GM18499 (cell line): ENCODE results near the gene CNTNAP2.
"Not testable (repeated sequence)": the region's sequence is repeated elsewhere in the genome, so short reads cannot be mapped to it uniquely, and the experiment has no call there.

Experiments
- ATAC-seq: cut with Tn5 transposase; IDR thresholded peaks from one replicate; pipeline ENCODE4 v1.9.1; 2021; ENCODE audit warnings: moderate number of reproducible peaks; ENCODE audit not compliant: insufficient read depth, unreplicated experiment

CNTNAP2 gene

GRCh38 chr7:146844405-146844804, 727.8 kb downstream of the CNTNAP2 start:
- no peak for ATAC-seq

GRCh38 chr7:146858690-146859089, 742.1 kb downstream of the CNTNAP2 start:
- no peak for ATAC-seq

DNA sequence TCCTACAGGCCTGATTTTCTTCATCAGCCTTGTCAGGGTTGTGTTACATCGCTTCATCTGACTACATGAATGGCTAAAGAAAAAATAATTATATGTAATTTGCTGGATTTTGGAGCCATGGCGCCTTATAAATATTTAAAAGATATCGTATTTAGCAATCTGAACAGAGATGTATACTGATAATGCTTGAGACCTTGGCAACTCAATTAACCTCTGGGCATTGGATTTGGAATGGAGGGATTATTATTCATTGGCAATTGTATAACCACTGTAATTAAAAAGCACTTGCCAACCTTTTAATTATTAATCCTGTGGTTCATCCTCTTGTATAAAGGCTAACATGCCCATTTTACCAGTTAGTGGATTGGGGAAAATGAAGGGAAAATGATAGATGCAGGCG, 745.1 kb downstream of the CNTNAP2 start:
- ATAC-seq = no peak

- ATAC-seq = no peak
These were observed 745.8 kb downstream of the CNTNAP2 start for GRCh38 chr7:146862415-146862814.

GRCh38 chr7:146864644-146865043, 748.0 kb downstream of the CNTNAP2 start:
- no peak for ATAC-seq

GRCh38 chr7:146865696-146866095, 749.1 kb downstream of the CNTNAP2 start:
- ATAC-seq = no peak

- no peak for ATAC-seq
These were observed 758.1 kb downstream of the CNTNAP2 start for GRCh38 chr7:146874722-146875121.

DNA sequence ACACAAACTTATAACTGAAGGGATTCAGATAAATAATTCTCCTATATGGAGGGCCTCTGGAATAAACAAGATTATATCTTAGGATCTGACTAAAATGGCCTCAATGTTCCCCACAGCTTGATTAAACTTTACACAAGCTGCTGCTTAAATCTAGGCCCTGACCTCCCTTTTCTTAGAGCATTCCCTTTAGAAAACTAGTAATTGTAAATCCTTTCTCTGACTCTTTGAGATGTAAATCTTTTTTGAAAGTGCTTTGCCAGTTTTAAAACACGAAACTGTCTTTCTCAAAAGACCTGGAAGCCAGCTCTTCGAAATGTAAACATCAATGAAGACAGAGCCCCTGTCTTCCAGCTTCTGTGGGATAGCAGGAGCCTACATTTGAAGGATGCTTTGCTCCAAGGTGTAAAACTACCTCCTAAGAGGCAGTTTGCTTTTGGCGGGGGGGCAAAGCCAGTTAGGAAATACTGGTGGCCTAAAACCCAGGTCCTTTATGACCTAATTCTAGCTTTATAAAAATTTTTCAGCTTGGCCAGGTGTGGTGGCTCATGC, 758.7 kb downstream of the CNTNAP2 start:
- ATAC-seq = no peak

- ATAC-seq = no peak
These were observed 759.4 kb downstream of the CNTNAP2 start for GRCh38 chr7:146875981-146876380.

GRCh38 chr7:146876411-146876810, 759.8 kb downstream of the CNTNAP2 start:
- ATAC-seq = no peak

- ATAC-seq = no peak
These were observed 762.3 kb downstream of the CNTNAP2 start for GRCh38 chr7:146878901-146879300.

GRCh38 chr7:146885231-146885630, 768.6 kb downstream of the CNTNAP2 start:
- no peak for ATAC-seq

GRCh38 chr7:146889806-146890555, 773.4 kb downstream of the CNTNAP2 start:
- ATAC-seq = no peak

DNA sequence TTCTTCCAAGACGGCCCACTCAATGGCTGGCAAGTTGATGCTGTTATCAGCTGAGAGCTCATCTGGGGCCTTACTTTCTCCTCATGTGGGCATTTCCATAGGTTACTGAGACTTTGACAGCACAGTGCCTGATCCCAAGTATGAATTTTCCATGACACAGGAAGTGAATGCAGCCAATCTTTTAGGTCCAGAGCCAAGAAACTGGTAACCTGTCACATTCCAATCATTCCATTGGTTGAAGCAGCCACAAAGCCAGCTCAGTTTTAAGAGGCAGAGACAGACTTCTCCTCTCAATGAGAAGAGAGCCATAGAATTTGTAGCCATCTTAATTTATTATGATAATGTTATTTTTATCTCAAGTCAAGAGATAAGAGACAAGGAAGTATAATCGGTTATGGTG, 775.5 kb downstream of the CNTNAP2 start:
- no peak for ATAC-seq

GRCh38 chr7:146894927-146895326, 778.3 kb downstream of the CNTNAP2 start:
- ATAC-seq = no peak

GRCh38 chr7:146902266-146902665, 785.7 kb downstream of the CNTNAP2 start:
- no peak for ATAC-seq

DNA sequence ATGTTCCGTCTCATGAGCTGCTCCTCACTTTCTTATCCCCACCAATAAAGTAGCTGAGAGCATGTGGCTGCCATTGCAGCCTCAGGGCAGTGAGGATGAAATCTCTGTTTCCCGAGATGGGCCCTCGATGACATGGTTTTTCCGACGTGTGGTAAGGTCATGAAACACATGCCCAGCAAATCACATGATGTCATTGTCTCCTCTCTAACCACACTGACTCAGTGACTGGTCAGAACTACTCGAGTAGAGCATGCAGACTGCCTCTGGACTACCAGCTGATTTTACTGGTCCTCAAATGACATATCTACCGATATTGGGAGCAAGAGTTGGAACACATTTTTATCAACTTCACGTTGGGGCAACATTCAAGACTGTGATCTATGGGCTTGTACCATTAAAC, 786.1 kb downstream of the CNTNAP2 start:
- ATAC-seq = no peak

- ATAC-seq = not testable (repeated sequence)
These were observed 789.1 kb downstream of the CNTNAP2 start for GRCh38 chr7:146905746-146906145.

- no peak for ATAC-seq
These were observed 806.2 kb downstream of the CNTNAP2 start for GRCh38 chr7:146922782-146923181.

DNA sequence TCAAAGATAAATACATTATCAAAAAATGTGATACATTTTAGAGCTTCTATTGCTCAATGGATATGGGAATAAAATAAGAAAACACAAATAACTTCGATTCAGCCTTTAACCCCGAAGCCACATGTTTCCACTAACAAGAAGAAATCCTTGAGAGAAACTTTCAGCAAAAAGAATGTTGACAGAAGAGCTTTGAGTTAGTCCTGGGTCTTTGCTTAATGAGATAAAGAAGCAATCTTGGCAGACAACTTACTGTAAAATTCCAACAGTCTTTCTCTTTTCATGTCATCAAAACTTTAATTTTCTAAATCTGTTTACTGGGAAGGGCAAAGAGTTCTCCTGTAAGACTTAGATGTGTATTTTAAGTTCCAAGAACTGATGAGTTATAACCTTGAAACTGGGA, 810.2 kb downstream of the CNTNAP2 start:
- no peak for ATAC-seq

DNA sequence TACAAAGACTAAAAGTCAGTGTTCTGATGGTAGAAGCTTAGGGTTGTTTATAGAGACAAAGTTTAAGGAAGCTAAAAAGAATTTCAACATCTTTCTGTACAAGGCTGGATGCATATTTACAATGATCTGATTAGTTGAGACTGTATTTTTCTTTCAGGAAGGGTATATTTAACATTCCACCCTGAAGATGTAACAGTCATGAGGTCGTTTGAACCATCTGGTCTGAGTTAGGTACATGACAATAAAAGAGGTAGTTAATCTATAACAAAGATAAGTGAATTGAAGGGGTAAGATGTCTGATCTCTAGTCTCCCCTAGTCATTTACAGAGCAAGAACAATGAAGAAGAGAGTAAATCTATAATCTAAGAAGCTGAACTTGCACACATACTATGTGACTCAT, 821.2 kb downstream of the CNTNAP2 start:
- no peak for ATAC-seq

- ATAC-seq = no peak
These were observed 826.9 kb downstream of the CNTNAP2 start for GRCh38 chr7:146943483-146943882.
